ENCODE data around the gene TOX2.

Gene TOX2

DNA sequence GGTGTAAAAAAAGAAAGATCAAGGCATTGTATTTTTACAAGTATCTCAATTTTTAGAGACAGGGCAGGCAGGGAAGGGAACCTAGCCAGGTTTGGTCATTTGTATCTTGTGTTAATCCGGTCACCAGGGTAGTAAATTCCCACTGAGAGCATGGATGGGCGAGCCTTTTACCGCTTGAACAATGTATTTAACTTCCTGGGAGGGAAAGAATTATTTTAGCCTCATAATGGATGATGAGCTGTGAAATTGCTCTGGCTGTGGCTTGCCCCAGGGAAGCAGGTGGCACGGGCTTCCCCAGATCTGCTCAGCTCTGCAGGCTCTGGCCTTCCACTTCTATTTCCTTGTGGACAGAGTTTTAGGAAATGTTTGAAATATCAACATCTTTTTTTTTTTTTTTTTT is 72.9 kb downstream of the TOX2 start:
- TF ChIP-seq, protein P1, sequence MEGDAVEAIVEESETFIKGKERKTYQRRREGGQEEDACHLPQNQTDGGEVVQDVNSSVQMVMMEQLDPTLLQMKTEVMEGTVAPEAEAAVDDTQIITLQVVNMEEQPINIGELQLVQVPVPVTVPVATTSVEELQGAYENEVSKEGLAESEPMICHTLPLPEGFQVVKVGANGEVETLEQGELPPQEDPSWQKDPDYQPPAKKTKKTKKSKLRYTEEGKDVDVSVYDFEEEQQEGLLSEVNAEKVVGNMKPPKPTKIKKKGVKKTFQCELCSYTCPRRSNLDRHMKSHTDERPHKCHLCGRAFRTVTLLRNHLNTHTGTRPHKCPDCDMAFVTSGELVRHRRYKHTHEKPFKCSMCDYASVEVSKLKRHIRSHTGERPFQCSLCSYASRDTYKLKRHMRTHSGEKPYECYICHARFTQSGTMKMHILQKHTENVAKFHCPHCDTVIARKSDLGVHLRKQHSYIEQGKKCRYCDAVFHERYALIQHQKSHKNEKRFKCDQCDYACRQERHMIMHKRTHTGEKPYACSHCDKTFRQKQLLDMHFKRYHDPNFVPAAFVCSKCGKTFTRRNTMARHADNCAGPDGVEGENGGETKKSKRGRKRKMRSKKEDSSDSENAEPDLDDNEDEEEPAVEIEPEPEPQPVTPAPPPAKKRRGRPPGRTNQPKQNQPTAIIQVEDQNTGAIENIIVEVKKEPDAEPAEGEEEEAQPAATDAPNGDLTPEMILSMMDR (conservative IDR thresholded peaks at IDR 0.05; ENCODE audit: low read length), result no peak
- DNase-seq (ENCODE audit: low read depth), result no peak
- no peak overlapping the region for H3K4me3 ChIP-seq (ENCODE audit: low read length)

DNA sequence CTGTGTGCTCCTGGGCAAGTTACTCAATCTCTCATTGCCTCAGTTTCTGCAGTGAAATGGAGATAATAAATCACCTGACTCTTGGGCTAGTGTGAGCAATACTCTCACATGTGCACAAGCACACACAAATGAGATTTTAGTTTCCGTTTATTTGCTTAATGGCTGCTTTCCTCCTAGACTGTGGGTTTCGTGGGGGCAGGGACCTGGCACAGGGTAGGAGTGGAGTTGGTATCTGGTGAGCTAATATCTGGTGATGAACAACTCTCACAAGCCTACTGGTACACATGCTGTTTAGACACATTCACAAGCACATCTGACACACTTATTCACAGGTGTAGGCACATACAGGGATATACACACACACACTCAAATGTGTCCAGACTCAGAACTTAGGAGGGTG is 73.8 kb downstream of the TOX2 start:
- H3K4me3 ChIP-seq (ENCODE audit: low read length), result no peak overlapping the region
- no peak for DNase-seq (ENCODE audit: low read depth)
- TF ChIP-seq, protein P1 (conservative IDR thresholded peaks at IDR 0.05; ENCODE audit: low read length), result no peak

DNA sequence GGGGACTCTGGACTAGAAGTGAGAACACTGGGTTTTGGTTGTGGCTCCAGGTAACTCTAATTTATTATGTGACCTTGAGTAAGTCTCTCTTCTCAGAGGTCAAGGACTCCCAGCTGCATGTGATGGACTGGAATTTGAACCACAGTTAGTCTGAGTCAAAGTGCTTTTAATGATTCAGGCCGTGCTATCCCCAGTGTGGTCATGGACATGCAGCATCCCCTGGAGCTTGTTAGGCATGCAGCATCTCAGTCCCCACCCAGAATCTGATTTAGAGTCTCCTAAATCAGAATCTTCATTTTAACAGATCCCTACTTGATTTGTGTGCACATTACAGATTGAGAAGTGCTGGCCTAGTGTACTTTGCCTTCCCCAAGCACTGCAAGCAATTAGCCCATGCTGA is 74.2 kb downstream of the TOX2 start:
- H3K4me3 ChIP-seq (ENCODE audit: low read length), result no peak overlapping the region
- peak; percentile 52 for DNase-seq (ENCODE audit: low read depth)
- TF ChIP-seq, protein P1 (conservative IDR thresholded peaks at IDR 0.05; ENCODE audit: low read length), result peak; percentile 51

DNA sequence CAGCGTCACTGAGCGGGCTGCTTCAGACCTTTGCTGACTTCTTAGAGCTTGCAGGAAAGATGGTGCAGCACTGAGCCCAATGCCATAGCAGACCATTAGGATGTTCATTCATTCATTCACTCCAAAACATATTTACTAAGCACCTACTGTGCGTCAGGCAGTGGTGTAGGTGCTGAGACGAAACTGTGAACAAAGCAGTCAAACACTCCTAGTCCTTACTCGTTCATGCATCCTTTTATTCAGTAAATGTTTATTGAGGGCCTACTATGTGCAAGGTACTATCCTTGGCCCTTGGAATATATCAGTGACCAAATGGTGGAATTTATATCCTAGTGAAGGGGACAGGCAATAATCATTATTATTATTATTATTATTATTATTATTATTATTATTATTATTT is 76.6 kb downstream of the TOX2 start:
- TF ChIP-seq, protein P1 (conservative IDR thresholded peaks at IDR 0.05; ENCODE audit: low read length), result no peak
- H3K4me3 ChIP-seq (ENCODE audit: low read length), result no peak overlapping the region
- no peak for DNase-seq (ENCODE audit: low read depth)

DNA sequence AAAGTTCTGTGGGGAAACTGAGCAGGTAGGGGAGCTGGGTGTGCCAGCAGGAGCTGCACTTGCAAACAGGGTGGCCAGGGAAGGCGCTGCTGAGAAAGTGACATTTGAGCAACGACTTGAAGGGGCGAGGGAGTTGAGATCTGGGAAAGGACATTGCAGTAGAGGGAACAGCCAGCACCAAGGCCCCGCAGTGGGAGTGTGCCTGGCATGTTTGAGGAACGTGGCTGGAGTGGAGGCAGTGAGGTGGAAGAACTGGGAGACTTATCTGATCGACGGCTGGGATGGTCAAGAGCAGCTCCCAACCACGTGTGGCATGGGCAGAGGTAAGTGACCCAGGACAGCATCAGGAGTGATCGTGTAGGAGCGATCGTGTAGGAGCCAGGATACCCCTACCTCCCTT is 77.3 kb downstream of the TOX2 start:
- TF ChIP-seq, protein P1 (conservative IDR thresholded peaks at IDR 0.05; ENCODE audit: low read length), result no peak
- no peak for DNase-seq (ENCODE audit: low read depth)
- no peak overlapping the region for H3K4me3 ChIP-seq (ENCODE audit: low read length)

DNA sequence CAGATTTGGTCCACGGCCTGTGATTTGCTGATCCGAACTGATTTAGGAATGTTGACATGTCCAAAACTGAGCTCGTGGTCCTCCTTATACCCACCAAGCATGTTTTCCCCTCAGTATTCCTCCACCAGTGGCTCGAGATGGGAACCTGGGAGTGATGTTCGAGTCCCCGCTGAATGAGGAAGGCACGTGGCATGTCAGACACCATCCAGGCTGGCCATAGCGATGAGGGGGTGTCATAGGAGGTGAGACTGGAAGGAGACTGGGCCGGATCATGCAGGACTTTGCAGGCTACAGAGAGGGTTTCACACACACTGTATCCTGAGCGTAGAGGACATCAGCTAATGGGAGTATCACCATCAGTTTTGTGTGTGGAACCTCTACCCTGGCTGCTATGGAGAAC is 78.2 kb downstream of the TOX2 start:
- no peak for DNase-seq (ENCODE audit: low read depth)
- TF ChIP-seq, protein P1 (conservative IDR thresholded peaks at IDR 0.05; ENCODE audit: low read length), result no peak
- no peak overlapping the region for H3K4me3 ChIP-seq (ENCODE audit: low read length)

DNA sequence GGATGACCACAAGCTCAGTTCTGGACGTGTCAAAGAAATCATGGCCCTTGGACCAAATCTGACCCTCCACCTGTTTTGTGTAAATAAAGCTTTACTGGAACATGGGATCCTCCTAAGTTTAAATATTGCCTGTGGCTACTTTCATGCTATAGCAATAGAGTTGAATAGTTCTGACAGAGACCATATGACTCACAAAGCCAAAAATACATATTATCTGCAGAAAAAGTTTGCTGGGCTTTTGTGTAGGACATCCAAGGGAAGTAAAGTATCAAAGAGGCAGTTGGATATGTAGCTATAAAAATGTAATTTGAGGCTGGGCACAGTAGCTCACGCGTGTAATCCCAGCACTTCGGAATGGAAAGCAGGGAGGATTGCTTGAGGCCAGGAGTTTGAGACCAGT is 78.9 kb downstream of the TOX2 start:
- no peak overlapping the region for H3K4me3 ChIP-seq (ENCODE audit: low read length)
- DNase-seq (ENCODE audit: low read depth), result no peak
- TF ChIP-seq, protein P1 (conservative IDR thresholded peaks at IDR 0.05; ENCODE audit: low read length), result no peak

Measured in AG10803 (cell line).